HCT116 (cell line): ENCODE results near the gene ZNF665. TPM values are rescaled to one million over a fixed set of nuclear protein-coding genes. Genes with fewer than 3 reads are reported as not detected.
A peak's percentile ranks its signal among the peaks of the same experiment; 100 is the strongest.

Experiments used
- ATAC-seq: fragments of 200-7000 bp; cut with Tn5 transposase; 2 replicates; pipeline ENCODE4 v1.9.1; 2020; ENCODE audit warnings: mild to moderate bottlenecking, moderate library complexity
- BruUV-seq: library from RNA; stranded (reverse); fragments of 400-500 nt; replicated peaks from 2 replicates; lab custom pipeline; 2021; lab: Mats Ljungman, UMichigan
- CTCF ChIA-PET: fragments of 300-600 bp; sonication (Branson Sonifier 250); formaldehyde crosslinking; loops from one replicate; lab custom pipeline; 2021; ENCODE audit warnings: antibody characterized with exemption; lab: Charles Lee
- POLR2A ChIA-PET: fragments of 300-600, 350-600 bp; sonication (Branson Sonifier 250); formaldehyde crosslinking; loops from one replicate; lab custom pipeline; 2021; ENCODE audit warnings: antibody characterized with exemption; lab: Charles Lee
- RAD21 ChIA-PET, 2 experiments: fragments of 300-600 bp; sonication (Branson Sonifier 250); formaldehyde crosslinking; loops; one replicate each; lab custom pipeline; 2023; ENCODE audit warnings: low total read pairs in 2 of 2; ENCODE audit not compliant: uncharacterized antibody in 2 of 2, unreplicated experiment in 2 of 2, low non-redundant PET in 1 of 2; lab: Charles Lee
- DNase-seq: peaks from one replicate; pipeline ENCODE4 v3.0.0-alpha.2; 2010; ENCODE audit warnings: low read depth, low spot score
- H2AFZ ChIP-seq: fragments of 200-600 bp; shearing (Covaris generic), sonication (generic); 2 replicates; pipeline ENCODE4 v1.6.1; 2017; ENCODE audit warnings: low read depth, mixed run types, mixed read lengths, antibody characterized with exemption, low read length; ENCODE audit not compliant: poor library complexity, severe bottlenecking
- H3K27ac ChIP-seq: 2 replicates; pipeline ENCODE4 v1.5.1; 2012; ENCODE audit warnings: low read depth, low read length
- H3K27me3 ChIP-seq: fragments of 200-600 bp; sonication (generic); 2 replicates; pipeline ENCODE4 v1.6.1; 2016; ENCODE audit warnings: mixed run types, low read length, mixed read lengths; ENCODE audit not compliant: insufficient read depth
- H3K36me3 ChIP-seq, 2 experiments: fragments of 200-500 bp in 1 of 2; fragments of 200-600 bp in 1 of 2; sonication (Bioruptor generic) in 1 of 2; sonication (generic) in 1 of 2; 2 replicates each; pipeline versions ENCODE4 v1.5.1 to v1.6.1; 2014 to 2016; ENCODE audit warnings: low read length in 2 of 2, inconsistent platforms in 1 of 2, mixed read lengths in 1 of 2, mixed run types in 1 of 2; ENCODE audit not compliant: insufficient read depth in 2 of 2, control insufficient read depth in 1 of 2
- H3K4me1 ChIP-seq, 2 experiments: fragments of 200-600 bp in 1 of 2; sonication (generic) in 1 of 2; 2 replicates each; pipeline versions ENCODE4 v1.5.1 to v1.6.1; 2012 to 2017; ENCODE audit warnings: low read length in 2 of 2, inconsistent platforms in 1 of 2, mild to moderate bottlenecking in 1 of 2, mixed read lengths in 1 of 2, mixed run types in 1 of 2, moderate library complexity in 1 of 2; ENCODE audit not compliant: insufficient read depth in 2 of 2, control insufficient read depth in 1 of 2
- H3K4me2 ChIP-seq: fragments of 200-600 bp; sonication (generic); 2 replicates; pipeline ENCODE4 v1.6.1; 2017; ENCODE audit warnings: mixed run types, low read length, mixed read lengths
- H3K4me3 ChIP-seq, 2 experiments: fragments of 200-600 bp in 1 of 2; sonication (generic) in 1 of 2; replicated peaks in 1 of 2; 2 replicates each; pipeline ENCODE4 v1.5.1; 2011 to 2016; ENCODE audit warnings: low read length in 2 of 2, control low read depth in 1 of 2, low read depth in 1 of 2, mild to moderate bottlenecking in 1 of 2, mixed read lengths in 1 of 2, mixed run types in 1 of 2
- H3K79me2 ChIP-seq: fragments of 200-600 bp; sonication (generic); 2 replicates; pipeline ENCODE4 v1.6.1; 2017; ENCODE audit warnings: mild to moderate bottlenecking, mixed run types, low read length, moderate library complexity, mixed read lengths; ENCODE audit not compliant: insufficient read depth
- H3K9ac ChIP-seq: fragments of 200-600 bp; sonication (generic); 2 replicates; pipeline ENCODE4 v1.6.1; 2016; ENCODE audit warnings: low read length, mixed read lengths
- H3K9me2 ChIP-seq: fragments of 200-600 bp; sonication (generic), shearing (Covaris generic); 2 replicates; pipeline ENCODE4 v1.6.1; 2017; ENCODE audit warnings: mixed run types, mild to moderate bottlenecking, moderate library complexity; ENCODE audit not compliant: insufficient read depth
- H3K9me3 ChIP-seq, 2 experiments: fragments of 200-500 bp in 1 of 2; fragments of 200-600 bp in 1 of 2; sonication (Bioruptor generic) in 1 of 2; sonication (generic) in 1 of 2; 2 replicates each; pipeline ENCODE4 v1.6.1; 2014 to 2017; ENCODE audit warnings: low read length in 2 of 2, mixed read lengths in 2 of 2, inconsistent platforms in 1 of 2, low read depth in 1 of 2, mild to moderate bottlenecking in 1 of 2, mixed run types in 1 of 2, moderate library complexity in 1 of 2; ENCODE audit not compliant: control insufficient read depth in 1 of 2, insufficient read depth in 1 of 2
- H4K20me1 ChIP-seq: fragments of 200-600 bp; sonication (generic), shearing (Covaris generic); 2 replicates; pipeline ENCODE4 v1.6.1; 2017; ENCODE audit warnings: mixed run types, mild to moderate bottlenecking, moderate library complexity; ENCODE audit not compliant: insufficient read depth
- CBX3 ChIP-seq: IDR thresholded peaks from 2 replicates; pipeline ENCODE4 v1.6.1; 2012; ENCODE audit warnings: low read depth
- ELF1 ChIP-seq: IDR thresholded peaks from 2 replicates; pipeline ENCODE4 v1.6.1; 2012; ENCODE audit warnings: low read depth, borderline replicate concordance
- FOSL1 ChIP-seq: IDR thresholded peaks from 2 replicates; pipeline ENCODE4 v1.6.1; 2012; ENCODE audit warnings: low read depth
- JUND ChIP-seq: IDR thresholded peaks from 2 replicates; pipeline ENCODE4 v1.6.1; 2012
- POLR2A ChIP-seq: IDR thresholded peaks from 2 replicates; pipeline ENCODE4 v1.7.0; 2011; ENCODE audit warnings: borderline replicate concordance; ENCODE audit not compliant: insufficient read depth, insufficient read length; ENCODE audit errors: extremely low read depth
- POLR2AphosphoS5 ChIP-seq: IDR thresholded peaks from 2 replicates; pipeline ENCODE4 v1.6.1; 2011; ENCODE audit warnings: mild to moderate bottlenecking, low read depth, low read length, moderate library complexity
- RAD21 ChIP-seq: IDR thresholded peaks from 2 replicates; pipeline ENCODE4 v1.6.1; 2012; ENCODE audit warnings: low read depth, mild to moderate bottlenecking
- SRF ChIP-seq: IDR thresholded peaks from 2 replicates; pipeline ENCODE4 v1.6.1; 2012; ENCODE audit warnings: low read depth
- TCF7L2 ChIP-seq: IDR thresholded peaks from 2 replicates; pipeline ENCODE4 v1.7.0; 2011; ENCODE audit warnings: borderline replicate concordance, inconsistent platforms; ENCODE audit not compliant: insufficient read depth, insufficient read length; ENCODE audit errors: extremely low read depth
- YY1 ChIP-seq: IDR thresholded peaks from 2 replicates; pipeline ENCODE4 v1.6.1; 2011; ENCODE audit warnings: low read length, low read depth, moderate library complexity, mild to moderate bottlenecking; ENCODE audit not compliant: insufficient replicate concordance; ENCODE audit errors: extremely low read depth
- ZBTB33 ChIP-seq: IDR thresholded peaks from 2 replicates; pipeline ENCODE4 v1.6.1; 2011; ENCODE audit warnings: mild to moderate bottlenecking, low read length, moderate library complexity; ENCODE audit not compliant: insufficient replicate concordance; ENCODE audit errors: extremely low read depth
- ZNF274 ChIP-seq: fragments of 200-500 bp; sonication (Bioruptor generic); IDR thresholded peaks from 2 replicates; pipeline ENCODE4 v1.6.1; 2014; ENCODE audit warnings: mild to moderate bottlenecking, low read depth, low read length, inconsistent platforms
- intact Hi-C: fragments of 100-400 bp; cut with micrococcal nuclease; formaldehyde crosslinking; loops from 2 replicates; pipeline ENCODE4 v1.10.0; 2022
- total RNA-seq: library from RNA; stranded (reverse); gene quantifications from one replicate; pipeline ENCODE4 v1.2.1, GENCODE V29; 2021; ENCODE audit not compliant: unreplicated experiment
- TF ChIP-seq, protein P1 (sequence below): IDR thresholded peaks from 2 replicates; pipeline ENCODE4 v1.6.1; 2012; ENCODE audit warnings: low read depth

The ZNF665 gene
- total RNA-seq, 1 experiment from 2014 or later = 0.44 TPM

DNA sequence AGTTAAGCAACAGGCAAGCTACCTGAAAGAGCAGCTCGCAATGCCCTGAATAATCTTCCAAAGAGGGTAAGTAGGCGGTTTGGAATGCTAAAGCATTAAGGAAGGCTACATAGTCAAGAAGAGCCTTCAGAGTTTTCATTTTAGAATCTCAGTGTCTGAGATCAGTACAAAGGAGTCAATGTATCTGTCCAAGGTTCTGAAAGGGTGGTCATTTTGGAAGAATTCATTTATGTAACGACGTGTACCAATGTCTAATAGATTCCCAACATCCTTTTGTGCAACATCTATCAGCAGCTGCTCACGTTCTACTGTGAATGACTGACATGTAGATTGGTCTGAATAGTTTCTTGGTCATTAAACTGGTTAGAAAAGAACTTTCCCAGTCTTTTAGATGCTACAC, 15.2 kb downstream of the ZNF665 start:
- Histone ChIP-seq H3K79me2 (no peaks in the 10 kb centered on the region), H4K20me1 (no peaks in the 10 kb centered on the region), H3K4me2 (no peak overlapping the region), H2AFZ (no peak overlapping the region), H3K4me1 (no peaks in the 10 kb centered on the region), H3K4me3 (no peak overlapping the region), H3K27ac (no peak overlapping the region), H3K9me3 (peaks cover 10 to 20% of the 10 kb centered on the region in 2 experiments; a peak in 2 of 4 replicates), H3K9me2 (no peaks in the 10 kb centered on the region), H3K36me3 (no peaks in the 10 kb centered on the region), H3K27me3 (no peaks in the 10 kb centered on the region), H3K9ac (no peak overlapping the region)
- ATAC-seq (no peak), DNase-seq (no peak)
- POLR2A ChIA-PET = no interaction called here
- CTCF ChIA-PET = no interaction called here
- TF ChIP-seq POLR2AphosphoS5 = no peak
- TF ChIP-seq, protein P1, sequence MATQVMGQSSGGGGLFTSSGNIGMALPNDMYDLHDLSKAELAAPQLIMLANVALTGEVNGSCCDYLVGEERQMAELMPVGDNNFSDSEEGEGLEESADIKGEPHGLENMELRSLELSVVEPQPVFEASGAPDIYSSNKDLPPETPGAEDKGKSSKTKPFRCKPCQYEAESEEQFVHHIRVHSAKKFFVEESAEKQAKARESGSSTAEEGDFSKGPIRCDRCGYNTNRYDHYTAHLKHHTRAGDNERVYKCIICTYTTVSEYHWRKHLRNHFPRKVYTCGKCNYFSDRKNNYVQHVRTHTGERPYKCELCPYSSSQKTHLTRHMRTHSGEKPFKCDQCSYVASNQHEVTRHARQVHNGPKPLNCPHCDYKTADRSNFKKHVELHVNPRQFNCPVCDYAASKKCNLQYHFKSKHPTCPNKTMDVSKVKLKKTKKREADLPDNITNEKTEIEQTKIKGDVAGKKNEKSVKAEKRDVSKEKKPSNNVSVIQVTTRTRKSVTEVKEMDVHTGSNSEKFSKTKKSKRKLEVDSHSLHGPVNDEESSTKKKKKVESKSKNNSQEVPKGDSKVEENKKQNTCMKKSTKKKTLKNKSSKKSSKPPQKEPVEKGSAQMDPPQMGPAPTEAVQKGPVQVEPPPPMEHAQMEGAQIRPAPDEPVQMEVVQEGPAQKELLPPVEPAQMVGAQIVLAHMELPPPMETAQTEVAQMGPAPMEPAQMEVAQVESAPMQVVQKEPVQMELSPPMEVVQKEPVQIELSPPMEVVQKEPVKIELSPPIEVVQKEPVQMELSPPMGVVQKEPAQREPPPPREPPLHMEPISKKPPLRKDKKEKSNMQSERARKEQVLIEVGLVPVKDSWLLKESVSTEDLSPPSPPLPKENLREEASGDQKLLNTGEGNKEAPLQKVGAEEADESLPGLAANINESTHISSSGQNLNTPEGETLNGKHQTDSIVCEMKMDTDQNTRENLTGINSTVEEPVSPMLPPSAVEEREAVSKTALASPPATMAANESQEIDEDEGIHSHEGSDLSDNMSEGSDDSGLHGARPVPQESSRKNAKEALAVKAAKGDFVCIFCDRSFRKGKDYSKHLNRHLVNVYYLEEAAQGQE = peak; percentile 14; the same call in 1 of the 2 replicates
- BruUV-seq = no TSS peak
- intact Hi-C loops = no loop called here
- RAD21 ChIA-PET = no interaction called here

DNA sequence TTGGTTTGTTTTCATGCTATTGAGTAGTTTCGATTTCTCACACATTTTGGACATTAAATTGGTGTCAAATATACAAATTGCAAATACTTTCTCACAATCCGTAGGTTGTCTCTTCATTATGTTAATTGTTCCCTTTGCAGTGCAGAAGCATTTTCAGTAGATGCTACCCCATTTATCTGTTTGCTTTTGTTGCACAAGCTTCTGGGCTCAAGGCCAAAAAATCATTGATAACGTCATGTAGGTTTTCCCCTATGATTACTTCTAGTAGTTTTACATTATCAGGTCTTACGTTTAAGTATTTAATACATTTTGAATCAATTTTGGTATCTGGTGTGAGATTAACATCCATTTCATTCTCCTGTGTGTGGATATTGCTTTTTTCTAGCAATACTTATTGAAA, 20.3 kb downstream of the ZNF665 start:
- H2AFZ ChIP-seq = no peak overlapping the region
- POLR2A ChIA-PET = no interaction called here
- peaks cover 10 to 21% of the 10 kb centered on the region in 2 experiments; a peak in 2 of 4 replicates for H3K9me3 ChIP-seq
- CTCF ChIA-PET = no interaction called here
- no peak overlapping the region for H3K4me3 ChIP-seq
- H3K27me3 ChIP-seq = no peaks in the 10 kb centered on the region
- H3K4me1 ChIP-seq = no peaks in the 10 kb centered on the region
- TF ChIP-seq POLR2A = no peak
- no peak for TF ChIP-seq RAD21
- TF ChIP-seq ELF1 = no peak
- TF ChIP-seq ZNF274 = no peak
- TF ChIP-seq ZBTB33 = no peak
- no peak for TF ChIP-seq CBX3
- TF ChIP-seq YY1 = no peak
- TF ChIP-seq FOSL1 = no peak
- no peak for TF ChIP-seq TCF7L2
- TF ChIP-seq JUND = no peak
- TF ChIP-seq SRF = no peak
- TF ChIP-seq POLR2AphosphoS5 = no peak
- ATAC-seq (no peak), DNase-seq (no peak)
- no peak overlapping the region for H3K27ac ChIP-seq
- RAD21 ChIA-PET = no interaction called here
- H3K9ac ChIP-seq = no peak overlapping the region
- H3K36me3 ChIP-seq = no peaks in the 10 kb centered on the region
- H3K9me2 ChIP-seq = no peaks in the 10 kb centered on the region
- H3K4me2 ChIP-seq = no peak overlapping the region
- H4K20me1 ChIP-seq = no peaks in the 10 kb centered on the region
- H3K79me2 ChIP-seq = no peaks in the 10 kb centered on the region
- BruUV-seq = no TSS peak
- intact Hi-C loops = no loop called here
